Kidney (tissue), 14 donors: ENCODE data around the gene SEC31A. TPM values are rescaled to one million over a fixed set of nuclear protein-coding genes. Genes with fewer than 3 reads are reported as not detected.

Source experiments
- DNase-seq, 5 donors: peaks; one replicate each; pipeline ENCODE4 v3.0.0-alpha.2; 2013 to 2020
- FAIRE-seq: peaks from 2 replicates; lab custom pipeline; 2012; peaks lifted over from hg19 to GRCh38; lab: Jason Lieb, UNC
- H3K27ac ChIP-seq, 2 donors: one replicate each; pipeline ENCODE4 v1.7.0; 2013; ENCODE audit warnings: low read depth in 2 of 2, low read length in 2 of 2, inconsistent platforms in 1 of 2
- H3K27me3 ChIP-seq: one replicate; pipeline ENCODE4 v1.7.1; 2013; ENCODE audit warnings: low read length, inconsistent platforms; ENCODE audit not compliant: control insufficient read depth, insufficient read depth
- H3K36me3 ChIP-seq, 3 donors: one replicate each; pipeline versions ENCODE4 v1.7.0 to v1.7.1; 2013; ENCODE audit warnings: low read length in 3 of 3, control low read depth in 1 of 3, inconsistent platforms in 1 of 3; ENCODE audit not compliant: insufficient read depth in 3 of 3, control insufficient read depth in 2 of 3
- H3K4me1 ChIP-seq, 3 donors: one replicate each; pipeline versions ENCODE4 v1.7.0 to v1.7.1; 2013; ENCODE audit warnings: low read length in 3 of 3, inconsistent platforms in 1 of 3, low read depth in 1 of 3; ENCODE audit not compliant: control insufficient read depth in 2 of 3, insufficient read depth in 2 of 3
- H3K4me3 ChIP-seq, 3 donors: one replicate each; pipeline versions ENCODE4 v1.7.0 to v1.8.1; 2013; ENCODE audit warnings: low read length in 3 of 3, control low read depth in 1 of 3, inconsistent platforms in 1 of 3
- H3K9ac ChIP-seq, 3 donors: one replicate each; pipeline versions ENCODE4 v1.7.0 to v1.7.1; 2013; ENCODE audit warnings: low read length in 3 of 3, control low read depth in 1 of 3, inconsistent platforms in 1 of 3
- H3K9me3 ChIP-seq, 3 donors: one replicate each; pipeline versions ENCODE4 v1.7.0 to v1.7.1; 2013; ENCODE audit warnings: low read length in 3 of 3, control low read depth in 1 of 3, inconsistent platforms in 1 of 3; ENCODE audit not compliant: control insufficient read depth in 2 of 3, insufficient read depth in 1 of 3
- CTCF ChIP-seq: IDR thresholded peaks from 3 replicates; pipeline ENCODE4 v1.5.1; 2012; ENCODE audit warnings: mild to moderate bottlenecking, moderate library complexity, borderline replicate concordance; ENCODE audit not compliant: insufficient read depth; ENCODE audit errors: extremely low read depth
- intact Hi-C: fragments of 100-400 bp; cut with DNase I; formaldehyde crosslinking; loops from one replicate; pipeline ENCODE4 v1.11.1; 2022
- polyA plus RNA-seq: library from polyadenylated mRNA; stranded (reverse); fragments of 350-450 nt; fragmentation: Illumina TruSeq; extraction: RNeasy Lipid Tissue Mini Kit (QIAGEN cat#74804); gene quantifications from one replicate; pipeline ENCODE4 v1.2.3, GENCODE V29; 2014; ENCODE audit warnings: low read depth, low replicate concordance; ENCODE audit not compliant: insufficient read depth
- total RNA-seq: library from RNA; stranded (reverse); fragmentation: NEBNext Ultra II Directional; extraction: Animal tissue kit (Norgen Biotek cat#: 25700); gene quantifications from one replicate; pipeline ENCODE4 v1.2.1, GENCODE V29; 2021
- donor health status: control.
- donor health status: control.
- donor health status: control.
- donor health status: control.
- donor health status: control.
- donor health status: DM: yes; HTN: yes; CAD: no.
- donor health status: Normal renal cell carcinoma (clear cell type).

The SEC31A gene
- total and polyA plus RNA-seq, 2 donors from 2014 or later, result 104 to 204 TPM

DNA sequence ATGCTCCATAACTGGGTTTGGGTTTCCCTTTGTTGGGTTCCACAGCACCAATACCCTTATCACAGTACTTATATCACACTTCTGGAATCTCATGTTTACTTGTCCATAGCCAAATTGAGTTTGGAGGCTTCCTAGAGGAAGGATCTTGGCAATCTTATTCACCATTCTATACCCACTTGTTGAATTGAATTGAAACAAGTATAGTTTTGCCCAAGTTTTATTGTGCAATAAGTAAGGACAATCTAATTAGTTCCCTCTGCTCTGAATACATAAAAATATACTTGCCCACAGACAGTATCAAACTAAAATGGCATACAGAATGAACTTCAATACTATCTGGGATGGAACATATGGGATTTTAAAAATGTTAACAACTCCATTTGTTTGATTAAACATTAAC, 40.3 kb downstream of the SEC31A start:
- no peak for FAIRE-seq
- no peaks in the 10 kb centered on the region for H3K4me1 ChIP-seq

DNA sequence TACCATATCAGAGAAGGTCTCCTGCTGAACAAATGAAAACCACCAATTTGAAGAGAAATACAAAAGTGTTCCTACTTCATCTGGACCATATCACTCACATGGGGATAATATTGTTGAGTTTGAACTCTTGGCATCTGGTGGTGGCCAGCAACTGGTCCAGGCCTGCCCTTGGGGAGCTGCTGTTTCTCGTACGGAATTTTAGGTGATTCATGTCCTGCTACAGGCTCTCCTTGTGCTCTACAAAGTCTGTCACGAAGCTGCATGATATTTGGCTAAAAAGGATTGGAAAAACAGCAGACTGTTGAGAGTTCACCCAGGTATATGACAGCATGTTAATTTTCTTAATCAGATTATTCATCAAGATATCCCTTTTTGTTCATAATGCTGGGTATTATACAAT, 42.2 kb downstream of the SEC31A start:
- Histone ChIP-seq H3K27ac (no peak overlapping the region), H3K27me3 (no peaks in the 10 kb centered on the region), H3K36me3 (peaks cover 11 to 73% (median 48%) of the 10 kb centered on the region in 3 donors), H3K4me1 (no peaks in the 10 kb centered on the region), H3K9ac (no peak overlapping the region), H3K4me3 (no peak overlapping the region), H3K9me3 (no peaks in the 10 kb centered on the region)
- FAIRE-seq (no peak), DNase-seq (no peak)
- intact Hi-C loops, result no loop called here
- TF ChIP-seq CTCF, result no peak

More for the DNA sequence above, 40.3 kb downstream of the SEC31A start:
- peaks cover 8 to 58% (median 45%) of the 10 kb centered on the region in 3 donors for H3K36me3 ChIP-seq
- no peak overlapping the region for H3K27ac ChIP-seq
- intact Hi-C loops, result no loop called here
- H3K4me3 ChIP-seq, result no peak overlapping the region
- TF ChIP-seq CTCF, result no peak
- H3K27me3 ChIP-seq, result no peaks in the 10 kb centered on the region
- no peaks in the 10 kb centered on the region for H3K9me3 ChIP-seq
- DNase-seq, result no peak
- no peak overlapping the region for H3K9ac ChIP-seq

DNA sequence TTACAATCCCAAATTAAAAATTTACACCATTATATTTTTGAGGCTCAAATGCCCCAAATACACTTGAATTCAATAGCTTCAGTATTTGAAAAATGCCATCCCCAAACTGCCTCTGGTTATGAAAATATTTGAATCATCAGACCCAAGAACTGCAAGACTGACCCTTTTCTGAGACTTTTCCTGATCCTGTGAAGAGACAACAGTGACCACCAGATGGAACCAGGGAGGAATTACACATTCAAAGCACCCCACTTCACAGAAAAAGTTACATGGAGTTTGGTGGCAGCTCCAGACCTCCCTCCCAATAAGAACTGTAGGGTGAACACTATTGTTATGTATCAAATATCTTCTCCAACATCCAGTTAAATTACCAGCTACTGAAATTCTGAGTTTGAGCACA, 48.4 kb downstream of the SEC31A start:
- Histone ChIP-seq H3K4me1 (no peaks in the 10 kb centered on the region), H3K36me3 (peaks cover 19 to 55% (median 41%) of the 10 kb centered on the region in 3 donors), H3K9me3 (no peaks in the 10 kb centered on the region), H3K4me3 (no peak overlapping the region), H3K27ac (no peak overlapping the region), H3K27me3 (no peaks in the 10 kb centered on the region), H3K9ac (no peak overlapping the region)
- DNase-seq (peak in 1 of 5 donors; percentile 9), FAIRE-seq (no peak)
- no peak for TF ChIP-seq CTCF
- intact Hi-C loops, result no loop called here

GRCh38 chr4:82839624-82840023, 51.3 kb downstream of the SEC31A start:
- no peaks in the 10 kb centered on the region for H3K9me3 ChIP-seq
- intact Hi-C loops, result no loop called here
- no peak overlapping the region for H3K9ac ChIP-seq

More at GRCh38 chr4:82839624-82840023, 51.3 kb downstream of the SEC31A start:
- no peak for TF ChIP-seq CTCF
- no peak overlapping the region for H3K27ac ChIP-seq
- no peaks in the 10 kb centered on the region for H3K27me3 ChIP-seq
- FAIRE-seq (no peak), DNase-seq (no peak)
- no peaks in the 10 kb centered on the region for H3K4me1 ChIP-seq
- peaks cover 16 to 38% (median 34%) of the 10 kb centered on the region in 3 donors for H3K36me3 ChIP-seq
- no peak overlapping the region for H3K4me3 ChIP-seq
